HEK293T (cell line): Measurements from ENCODE around the gene CD4.

ENCODE experiments used
- CTCF ChIA-PET: fragments of 350-600 bp; formaldehyde crosslinking; extraction: SDS; loops from one replicate; lab custom pipeline; 2021; ENCODE audit warnings: antibody characterized with exemption, inconsistent platforms; lab: Yijun Ruan, JAX
- POLR2A ChIA-PET: fragments of 350-600 bp; formaldehyde crosslinking; extraction: SDS; loops from one replicate; lab custom pipeline; 2020; ENCODE audit warnings: antibody characterized with exemption, inconsistent platforms; lab: Yijun Ruan, JAX
- DNase-seq: peaks from one replicate; pipeline ENCODE4 v3.0.0; 2012; ENCODE audit warnings: mixed read lengths; ENCODE audit errors: extremely low spot score
- ARNT ChIP-seq: fragments of 450-650 bp; IDR thresholded peaks from 2 replicates; pipeline ENCODE4 v1.6.1; 2017; ENCODE audit warnings: mild to moderate bottlenecking
- BHLHE40 ChIP-seq: fragments of 450-650 bp; IDR thresholded peaks from 2 replicates; pipeline ENCODE4 v1.6.1; 2016; ENCODE audit warnings: mild to moderate bottlenecking, moderate library complexity, borderline replicate concordance
- CTBP1 ChIP-seq: fragments of 450-650 bp; IDR thresholded peaks from 2 replicates; pipeline ENCODE4 v1.6.1; 2016; ENCODE audit warnings: borderline replicate concordance
- ELF4 ChIP-seq: fragments of 450-650 bp; IDR thresholded peaks from 2 replicates; pipeline ENCODE4 v1.6.1; 2017; ENCODE audit warnings: antibody characterized with exemption
- FOXA1 ChIP-seq: fragments of 450-650 bp; IDR thresholded peaks from 2 replicates; pipeline ENCODE4 v1.6.1; 2016; ENCODE audit warnings: mild to moderate bottlenecking
- FOXK2 ChIP-seq: fragments of 450-650 bp; IDR thresholded peaks from 2 replicates; pipeline ENCODE4 v1.6.1; 2016; ENCODE audit warnings: mild to moderate bottlenecking
- FOXM1 ChIP-seq: fragments of 450-650 bp; IDR thresholded peaks from 2 replicates; pipeline ENCODE4 v1.6.1; 2017; ENCODE audit warnings: mild to moderate bottlenecking, borderline replicate concordance
- HDGF ChIP-seq: fragments of 450-650 bp; IDR thresholded peaks from 2 replicates; pipeline ENCODE4 v1.6.1; 2017; ENCODE audit warnings: antibody characterized with exemption, borderline replicate concordance
- L3MBTL2 ChIP-seq: fragments of 450-650 bp; conservative IDR thresholded peaks from 2 replicates; pipeline ENCODE4 v1.6.1; 2016; ENCODE audit warnings: mild to moderate bottlenecking
- LEF1 ChIP-seq: fragments of 450-650 bp; IDR thresholded peaks from 2 replicates; pipeline ENCODE4 v1.6.1; 2017; ENCODE audit warnings: mild to moderate bottlenecking, borderline replicate concordance
- NFRKB ChIP-seq: fragments of 450-650 bp; IDR thresholded peaks from 2 replicates; pipeline ENCODE4 v1.6.1; 2016; ENCODE audit warnings: mild to moderate bottlenecking, moderate library complexity
- PKNOX1 ChIP-seq: fragments of 450-650 bp; IDR thresholded peaks from 2 replicates; pipeline ENCODE4 v1.6.1; 2016
- SP1 ChIP-seq: fragments of 450-650 bp; IDR thresholded peaks from 2 replicates; pipeline ENCODE4 v1.6.1; 2017
- TARDBP ChIP-seq: fragments of 450-650 bp; IDR thresholded peaks from 2 replicates; pipeline ENCODE4 v1.6.1; 2016
- ZNF384 ChIP-seq: fragments of 450-650 bp; IDR thresholded peaks from 2 replicates; pipeline ENCODE4 v1.6.1; 2016

Gene CD4

DNA sequence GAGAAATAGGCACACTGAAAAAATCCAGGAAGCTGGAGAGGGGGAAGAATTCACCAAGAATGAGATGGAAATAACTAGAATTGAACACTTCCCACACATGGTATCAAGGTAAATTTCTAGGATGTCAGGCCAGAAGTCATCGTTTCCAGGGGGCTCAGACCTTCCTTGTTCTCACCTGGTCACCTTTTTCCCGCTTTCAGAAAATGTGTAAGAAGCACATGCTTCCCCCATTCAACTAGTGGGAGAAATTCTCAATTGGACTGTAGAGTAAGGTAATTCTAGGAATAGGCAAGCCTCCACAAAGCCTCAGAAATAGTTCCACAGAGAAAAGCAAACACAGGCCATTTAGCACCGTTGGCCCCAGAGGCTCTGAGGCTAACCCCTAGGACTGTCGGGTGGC lies 25.9 kb upstream of the CD4 start:
- peak; percentile 59 for TF ChIP-seq L3MBTL2
- TF ChIP-seq HDGF: no peak
- no peak for TF ChIP-seq TARDBP
- no peak for DNase-seq
- ChIA-PET POLR2A (interaction anchor here (0.9 to 8.6 kb wide), 3 partner anchors 10 to 65 kb away, joined by 3 to 148 read pairs (median 4); partner anchors contain the start of genes COPS7A, MLF2 and P3H3), CTCF (interaction anchor here (0.7 to 0.8 kb wide), 3 partner anchors 11 to 191 kb away, joined by 3 to 5 read pairs (median 3); partner anchors contain the start of gene MLF2)

DNA sequence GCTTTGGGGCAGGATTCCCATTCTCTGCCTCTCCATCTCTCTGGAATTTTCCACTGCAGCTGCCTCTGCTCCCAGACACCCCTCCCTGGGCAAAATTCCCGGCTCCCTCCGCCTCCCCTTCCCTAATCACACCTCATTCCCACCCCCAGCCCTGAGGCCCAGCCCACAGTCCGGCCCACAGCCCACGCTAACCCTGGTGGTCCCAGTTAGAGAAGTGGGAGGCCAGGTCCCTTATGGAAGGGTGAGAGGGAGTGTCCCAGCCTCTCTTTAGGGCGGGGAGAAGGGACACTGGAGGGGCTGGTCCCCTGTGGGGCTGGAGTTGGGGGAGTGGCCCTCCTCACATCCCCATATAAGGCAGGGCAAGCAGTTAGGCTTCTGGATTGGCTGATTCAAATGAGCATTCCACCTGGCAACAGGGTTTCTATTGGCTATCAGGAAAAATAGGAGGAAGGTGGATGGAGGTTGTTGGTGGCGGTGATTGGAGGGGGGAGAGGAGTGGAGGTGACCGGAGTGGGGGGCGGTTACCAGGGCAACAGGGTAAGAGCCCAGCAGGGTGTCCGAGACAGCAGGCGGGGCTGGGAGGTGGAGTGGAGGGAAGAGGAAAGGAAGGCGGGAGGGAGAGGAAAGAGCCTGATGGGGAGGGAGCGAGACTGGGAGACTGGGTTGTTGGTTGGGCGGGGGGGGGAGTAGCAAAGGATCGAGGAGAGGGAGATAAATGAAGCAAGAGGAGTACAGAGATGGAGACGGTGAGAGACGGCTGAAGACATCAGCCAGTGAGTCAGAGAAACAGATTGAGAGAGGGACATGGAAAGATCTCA lies 25.1 kb upstream of the CD4 start:
- peak; percentile 98 for TF ChIP-seq FOXM1
- no peak for TF ChIP-seq SP1
- no peak for TF ChIP-seq FOXA1
- no peak for TF ChIP-seq HDGF
- TF ChIP-seq ZNF384: no peak
- TF ChIP-seq L3MBTL2: no peak
- no peak for TF ChIP-seq TARDBP
- no peak for TF ChIP-seq NFRKB
- TF ChIP-seq ELF4: no peak
- CTCF ChIA-PET: interaction anchor here (0.7 to 4.1 kb wide), 5 partner anchors 11 to 191 kb away, joined by 3 to 38 read pairs (median 5); partner anchors contain the start of gene MLF2
- peak; percentile 94 for DNase-seq
- POLR2A ChIA-PET: interaction anchor here (0.9 to 8.6 kb wide), 5 partner anchors 11 to 64 kb away, joined by 3 to 148 read pairs (median 9); partner anchors contain the start of genes COPS7A, MLF2 and P3H3

GRCh38 chr12:6765048-6765633 lies 24.2 kb upstream of the CD4 start:
- no peak for TF ChIP-seq L3MBTL2
- no peak for TF ChIP-seq FOXM1
- TF ChIP-seq LEF1: no peak
- no peak for TF ChIP-seq FOXA1
- no peak for TF ChIP-seq CTBP1
- no peak for TF ChIP-seq ARNT
- TF ChIP-seq HDGF: no peak
- no peak for TF ChIP-seq PKNOX1
- no peak for TF ChIP-seq FOXK2
- TF ChIP-seq SP1: no peak
- no peak for TF ChIP-seq NFRKB
- ChIA-PET CTCF (interaction anchor here (0.7 to 4.1 kb wide), 4 partner anchors 12 to 41 kb away, joined by 3 to 38 read pairs (median 15); partner anchors contain the start of genes COPS7A and MLF2), POLR2A (interaction anchor here (0.7 to 8.6 kb wide), 12 partner anchors 12 to 157 kb away, joined by 3 to 148 read pairs (median 12); partner anchors contain the start of genes CDCA3, COPS7A, GPR162 and MLF2)
- no peak for DNase-seq

DNA sequence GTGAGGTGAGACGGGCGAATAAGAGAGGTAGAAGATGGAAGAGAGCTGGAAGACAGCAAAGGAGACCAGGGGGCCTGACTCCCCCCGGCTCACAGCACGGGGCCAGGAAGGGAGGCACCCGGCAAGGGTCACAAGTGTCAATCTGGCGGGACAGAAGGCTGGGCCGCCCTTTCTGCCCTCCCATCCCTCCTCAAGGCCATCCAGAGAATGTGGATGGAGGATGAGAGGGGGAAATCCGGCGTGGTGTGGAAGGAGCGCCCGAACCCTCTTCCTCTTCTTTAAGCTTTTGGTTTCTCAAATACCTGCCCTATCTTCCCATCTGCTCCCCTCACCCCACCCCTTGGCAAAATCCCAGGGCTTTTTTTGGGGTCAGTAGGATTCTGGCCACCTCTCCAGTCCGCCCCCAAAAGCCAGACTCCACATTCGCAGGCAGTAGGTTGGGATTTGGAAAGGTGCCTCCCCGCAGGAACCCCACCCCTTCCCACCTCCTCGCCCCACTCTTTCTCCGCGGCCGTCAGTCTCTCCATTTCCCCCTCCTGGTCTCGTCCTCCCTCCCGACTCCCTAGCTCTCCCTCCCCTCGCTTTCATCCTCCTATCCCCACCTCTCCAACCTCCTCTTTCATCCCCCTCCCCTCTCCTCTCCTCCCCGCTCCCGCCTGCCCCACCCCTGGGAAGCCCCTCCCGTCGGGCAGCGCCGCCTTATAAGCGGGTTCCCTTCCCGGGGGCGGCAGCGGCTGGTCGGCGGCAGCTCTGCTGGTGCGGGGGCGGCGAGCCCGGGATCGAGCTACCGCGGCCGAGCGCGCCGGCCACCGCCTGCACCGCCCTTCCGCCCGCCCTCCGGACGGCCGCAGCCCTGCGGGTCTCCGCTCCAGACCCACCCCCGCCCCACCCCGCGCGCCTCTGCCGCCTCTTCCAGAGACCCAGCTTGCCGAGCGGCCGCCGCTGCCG lies 23.4 kb upstream of the CD4 start, which contains the start of gene PTMS:
PTMS (plus strand) TSS at position 730 of the 948 bp plus-strand sequence. CDS start 343 bp downstream, outside the sequence.
- POLR2A ChIA-PET: interaction anchor here (0.6 to 8.6 kb wide), 27 partner anchors 12 to 232 kb away, joined by 3 to 148 read pairs (median 4); partner anchors contain the start of genes CDCA3, COPS7A, ENO2 and GAPDH
- TF ChIP-seq FOXM1 (0 out of 2 replicates have a peak, but pooled peaks have one; percentile 29), FOXA1 (no peak)
- CTCF ChIA-PET: interaction anchor here (0.6 to 4.1 kb wide), 18 partner anchors 9 to 178 kb away, joined by 3 to 38 read pairs (median 4); partner anchors contain the start of genes C12orf57, COPS7A, GPR162 and MLF2
- peak; percentile 58 for DNase-seq

- ChIA-PET POLR2A (interaction anchor here (0.8 to 8.6 kb wide), 23 partner anchors 11 to 233 kb away, joined by 3 to 148 read pairs (median 5); partner anchors contain the start of genes CD4, CDCA3, COPS7A and GAPDH), CTCF (interaction anchor here (0.6 to 4.1 kb wide), 17 partner anchors 8 to 177 kb away, joined by 3 to 38 read pairs (median 4); partner anchors contain the start of genes C12orf57, COPS7A, GPR162 and MLF2)
- TF ChIP-seq SP1: no peak
- TF ChIP-seq NFRKB: no peak
- TF ChIP-seq FOXM1: no peak
- TF ChIP-seq CTBP1: no peak
- no peak for TF ChIP-seq FOXA1
- TF ChIP-seq FOXK2: no peak
- no peak for TF ChIP-seq TARDBP
- TF ChIP-seq ELF4: no peak
- no peak for TF ChIP-seq LEF1
- TF ChIP-seq L3MBTL2: no peak
- no peak for TF ChIP-seq BHLHE40
- DNase-seq: peak; percentile 63
Measured at GRCh38 chr12:6766651-6767349, 22.5 kb upstream of the CD4 start.
